Lung (tissue), 12 donors: Measurements from ENCODE around the gene TEKT5. TPM values are rescaled to one million over a fixed set of nuclear protein-coding genes. Genes with fewer than 3 reads are reported as not detected.

ENCODE experiments used
- ATAC-seq: fragments of 200-7000 bp; cut with Tn5 transposase; one replicate; pipeline ENCODE4 v1.9.1; 2020; ENCODE audit warnings: moderate number of reproducible peaks; ENCODE audit not compliant: insufficient read depth, low FRiP score
- DNase-seq, 3 donors: peaks; one replicate each; pipeline ENCODE4 v3.0.0-alpha.2; 2013 to 2017
- H3K27ac ChIP-seq, 2 donors: one replicate each; pipeline ENCODE4 v1.5.1; 2013; ENCODE audit warnings: mild to moderate bottlenecking in 2 of 2, moderate library complexity in 2 of 2, control low read depth in 1 of 2, inconsistent platforms in 1 of 2, low read depth in 1 of 2, low read length in 1 of 2
- H3K27me3 ChIP-seq, 3 donors: one replicate each; pipeline ENCODE4 v1.5.1; 2013; ENCODE audit warnings: low read length in 2 of 3; ENCODE audit not compliant: control insufficient read depth in 3 of 3, insufficient read depth in 3 of 3
- H3K36me3 ChIP-seq, 4 donors: one replicate each; pipeline ENCODE4 v1.5.1; 2013; ENCODE audit warnings: low read length in 4 of 4, mild to moderate bottlenecking in 1 of 4, moderate library complexity in 1 of 4; ENCODE audit not compliant: control insufficient read depth in 4 of 4, insufficient read depth in 4 of 4
- H3K4me1 ChIP-seq, 5 donors: one replicate each; pipeline ENCODE4 v1.5.1; 2013; ENCODE audit warnings: low read length in 5 of 5, mild to moderate bottlenecking in 2 of 5, moderate library complexity in 1 of 5; ENCODE audit not compliant: control insufficient read depth in 5 of 5, insufficient read depth in 5 of 5
- H3K4me3 ChIP-seq: one replicate; pipeline ENCODE4 v1.5.1; 2013; ENCODE audit warnings: mild to moderate bottlenecking, control low read depth, moderate library complexity
- H3K9ac ChIP-seq, 2 donors: one replicate each; pipeline ENCODE4 v1.5.1; 2013; ENCODE audit warnings: low read length in 2 of 2, control low read depth in 1 of 2; ENCODE audit not compliant: insufficient read depth in 1 of 2
- H3K9me3 ChIP-seq, 4 donors: one replicate each; pipeline ENCODE4 v1.5.1; 2013; ENCODE audit warnings: low read length in 3 of 4, mild to moderate bottlenecking in 1 of 4, moderate library complexity in 1 of 4; ENCODE audit not compliant: control insufficient read depth in 4 of 4, insufficient read depth in 3 of 4
- CTCF ChIP-seq: IDR thresholded peaks from 2 replicates; pipeline ENCODE4 v1.5.1; 2012; ENCODE audit warnings: mild to moderate bottlenecking; ENCODE audit errors: control extremely low read depth, extremely low read depth
- WGBS, 2 donors: extraction: QIAGEN DNeasy Blood & Tissue Kit; methylation state at CpG; one replicate each; pipeline ENCODE4 v1.1.7; 2013; 5-methylcytosine and 5-hydroxymethylcytosine counted together
- polyA plus RNA-seq, 2 donors: library from polyadenylated mRNA; stranded (reverse); fragments of 200-250 nt; gene quantifications; one replicate each; pipeline ENCODE4 v1.2.1, GENCODE V29; 2013
- total RNA-seq, 2 donors: library from RNA; depleted of rRNA in 1 of 2; stranded (reverse); fragments of >200 nt in 1 of 2; gene quantifications; one replicate each; pipeline ENCODE4 v1.2.1, GENCODE V29; 2014 to 2021
- donor health status: control.
- donor health status: control.
- donor health status: Bipolar disorder and iron deficiency.
- donor health status: healthy.
- donor health status: DM: yes; HTN: yes; CAD: no.

TEKT5 gene
- total and polyA plus RNA-seq, 4 donors = 0.13 to 0.34 (median 0.29) TPM

GRCh38 chr16:10684511-10685151 is 10.1 kb downstream of the TEKT5 start:
- H3K27ac ChIP-seq = no peak overlapping the region
- no peak for TF ChIP-seq CTCF
- H3K36me3 ChIP-seq = no peaks in the 10 kb centered on the region
- ATAC-seq (no peak), DNase-seq (peak; percentile 28 to 45 (median 31))
- no peak overlapping the region for H3K4me3 ChIP-seq
- no peaks in the 10 kb centered on the region for H3K27me3 ChIP-seq
- peaks cover 0 to 10% (median 0%) of the 10 kb centered on the region in 5 donors for H3K4me1 ChIP-seq
- no peak overlapping the region for H3K9ac ChIP-seq
- WGBS, 2 donors = 78 to 79% methylated on average over 14 of the region's 14 CpGs
- no peaks in the 10 kb centered on the region for H3K9me3 ChIP-seq

- H3K9ac ChIP-seq = no peak overlapping the region
- H3K9me3 ChIP-seq = no peaks in the 10 kb centered on the region
- no peak for TF ChIP-seq CTCF
- WGBS, 2 donors = 46 to 50% methylated on average over 8 of the region's 8 CpGs
- no peak for ATAC-seq
- peaks cover 0 to 10% (median 0%) of the 10 kb centered on the region in 5 donors for H3K4me1 ChIP-seq
- H3K27me3 ChIP-seq = no peaks in the 10 kb centered on the region
- H3K4me3 ChIP-seq = no peak overlapping the region
- DNase-seq = no peak
- no peaks in the 10 kb centered on the region for H3K36me3 ChIP-seq
- no peak overlapping the region for H3K27ac ChIP-seq
These were observed 11.6 kb downstream of the TEKT5 start for GRCh38 chr16:10683170-10683569.

GRCh38 chr16:10682604-10683003 is 12.1 kb downstream of the TEKT5 start:
- Histone ChIP-seq H3K27ac (no peak overlapping the region), H3K9me3 (no peaks in the 10 kb centered on the region), H3K4me1 (peaks cover 0 to 10% (median 0%) of the 10 kb centered on the region in 5 donors), H3K9ac (no peak overlapping the region), H3K27me3 (no peaks in the 10 kb centered on the region), H3K4me3 (no peak overlapping the region), H3K36me3 (no peaks in the 10 kb centered on the region)
- WGBS, 2 donors = 91 to 95% methylated on average over 7 of the region's 7 CpGs
- DNase-seq = no peak
- no peak for ATAC-seq
- no peak for TF ChIP-seq CTCF
